Activated T-cell treated with anti-CD3 and anti-CD28 coated beads for 1 hour (primary cell): Measurements from ENCODE around the gene OXCT2.
A peak's percentile ranks its signal among the peaks of the same experiment; 100 is the strongest.
"Not testable (repeated sequence)": the region's sequence is repeated elsewhere in the genome, so short reads cannot be mapped to it uniquely, and the experiment has no call there.

Experiments used
- DNase-seq: peaks from one replicate; pipeline ENCODE4 v3.0.0-alpha.2; 2020; ENCODE audit warnings: low read depth

OXCT2 gene

DNA sequence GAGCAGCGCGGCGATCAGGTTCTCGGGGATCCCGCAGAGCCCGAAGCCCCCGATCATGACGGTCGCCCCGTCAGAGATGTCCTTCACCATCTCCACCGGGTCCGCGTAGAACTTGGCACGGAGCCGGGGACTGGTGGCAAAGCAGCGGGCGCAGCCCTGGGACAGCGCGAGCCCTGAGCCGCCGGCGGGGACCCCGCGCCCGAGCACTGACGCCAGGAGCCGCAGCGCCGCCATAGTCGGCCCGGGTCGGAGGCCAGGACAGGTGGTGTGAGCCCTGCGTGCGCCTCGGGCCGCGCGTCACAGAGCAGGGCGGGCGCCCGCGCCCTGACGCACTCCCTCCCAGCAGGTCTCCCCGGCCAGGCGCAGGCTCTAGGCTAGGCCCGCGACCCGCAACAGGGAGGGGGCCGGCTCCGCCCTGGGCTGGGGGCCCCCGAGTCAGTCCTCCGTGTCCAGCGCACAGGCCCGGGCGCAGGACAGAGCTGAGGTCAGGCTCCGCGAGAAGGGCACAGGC is at the start of gene OXCT2:
OXCT2 (minus strand) TSS at position 327 of the 511 bp plus-strand sequence; CDS start at position 234, 93 bp downstream.
- not testable (repeated sequence) for DNase-seq

DNA sequence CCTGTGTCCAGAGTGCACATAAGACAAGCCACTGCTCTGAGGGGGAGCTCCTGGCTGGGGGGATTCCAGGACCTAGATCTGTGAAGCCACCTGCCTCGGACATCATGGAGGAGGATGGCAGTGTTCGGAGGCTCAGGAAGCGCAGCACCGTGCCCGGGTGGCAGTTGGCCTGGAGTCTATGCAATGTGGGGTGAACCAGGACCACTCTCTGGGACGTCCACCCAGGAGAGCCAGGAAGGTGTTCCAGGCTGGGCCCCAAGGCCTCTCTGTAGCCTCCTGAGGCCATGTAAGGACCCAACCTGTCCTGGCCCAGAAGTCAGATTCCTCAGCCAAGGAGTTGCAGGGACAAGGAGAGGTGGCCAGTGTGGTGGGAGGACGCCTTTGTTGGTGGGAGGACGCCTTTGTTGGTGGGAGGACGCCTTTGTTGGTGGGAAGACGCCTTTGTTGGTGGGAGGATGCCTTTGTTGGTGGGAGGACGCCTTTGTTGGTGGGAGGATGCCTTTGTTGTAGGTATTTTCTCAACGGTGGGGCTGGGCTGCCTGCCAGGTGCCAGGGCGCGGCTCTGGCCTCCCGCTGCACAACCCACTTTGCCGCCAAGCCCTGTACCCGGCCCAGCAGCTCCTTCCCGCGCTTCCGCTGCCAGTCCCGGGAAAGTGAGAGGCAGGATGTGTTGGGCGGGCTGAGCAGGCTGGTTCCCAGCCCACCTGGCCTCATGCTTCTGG is 48.1 kb upstream of the OXCT2 start:
- DNase-seq: no peak

DNA sequence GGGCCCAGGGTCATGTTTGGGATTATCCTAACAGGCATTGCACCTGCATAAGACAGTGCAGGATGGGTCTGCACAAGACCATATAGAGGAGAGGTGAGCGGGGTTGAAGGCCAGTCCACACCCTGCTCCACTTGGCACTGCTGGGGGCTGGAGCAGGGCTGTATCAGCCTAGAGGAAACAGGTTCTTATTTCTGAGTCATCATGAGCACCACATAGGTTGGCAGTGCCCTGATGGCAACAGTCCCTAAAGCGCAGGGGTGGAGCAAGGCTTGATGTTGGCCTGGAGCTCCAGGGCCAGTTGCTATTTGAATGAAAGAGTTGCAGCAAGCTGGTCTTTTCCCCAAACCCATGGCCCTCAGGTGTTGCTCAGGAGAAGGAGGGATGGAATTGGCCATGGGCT is 47.3 kb upstream of the OXCT2 start:
- DNase-seq: no peak

DNA sequence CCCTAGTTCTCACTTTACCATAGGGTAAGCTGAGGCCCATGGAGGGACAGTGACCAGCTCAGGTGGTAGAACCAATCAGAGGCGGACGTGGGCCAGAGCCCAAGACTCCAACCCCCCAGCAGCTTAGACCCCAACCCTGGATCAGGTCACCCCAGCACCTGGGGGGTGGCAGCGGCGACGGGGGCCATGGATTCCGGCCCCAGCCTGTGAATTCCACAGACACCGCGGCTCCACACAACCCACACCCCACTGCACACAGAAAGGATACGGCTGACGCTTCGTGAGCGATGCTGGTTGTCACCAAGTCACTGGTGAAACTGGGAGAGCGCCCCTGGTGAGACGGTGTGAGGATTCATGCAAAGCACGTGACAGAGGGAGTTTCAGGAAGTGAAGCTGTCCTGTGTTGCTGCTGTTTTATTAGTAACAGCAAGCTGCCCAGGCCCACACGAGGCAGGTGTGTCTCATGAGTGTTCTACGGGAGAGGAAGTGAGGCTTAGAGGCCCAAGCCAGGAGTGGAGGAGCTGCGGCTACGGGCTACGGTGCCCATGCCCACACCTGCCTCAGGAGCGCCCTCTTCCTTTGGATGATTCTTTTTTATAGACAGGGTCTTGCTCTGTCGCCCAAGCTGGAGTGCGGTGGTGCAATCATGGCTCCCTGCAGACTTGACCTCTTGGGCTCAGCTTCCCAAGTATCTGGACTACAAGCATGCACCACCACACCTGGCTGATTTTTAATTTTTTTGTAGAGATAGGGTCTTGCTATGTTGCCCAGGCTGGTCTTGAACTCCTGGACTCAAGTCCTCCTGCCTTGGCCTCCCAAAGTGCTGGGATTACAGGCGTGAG is 46.2 kb upstream of the OXCT2 start:
- DNase-seq: peak; percentile 39

DNA sequence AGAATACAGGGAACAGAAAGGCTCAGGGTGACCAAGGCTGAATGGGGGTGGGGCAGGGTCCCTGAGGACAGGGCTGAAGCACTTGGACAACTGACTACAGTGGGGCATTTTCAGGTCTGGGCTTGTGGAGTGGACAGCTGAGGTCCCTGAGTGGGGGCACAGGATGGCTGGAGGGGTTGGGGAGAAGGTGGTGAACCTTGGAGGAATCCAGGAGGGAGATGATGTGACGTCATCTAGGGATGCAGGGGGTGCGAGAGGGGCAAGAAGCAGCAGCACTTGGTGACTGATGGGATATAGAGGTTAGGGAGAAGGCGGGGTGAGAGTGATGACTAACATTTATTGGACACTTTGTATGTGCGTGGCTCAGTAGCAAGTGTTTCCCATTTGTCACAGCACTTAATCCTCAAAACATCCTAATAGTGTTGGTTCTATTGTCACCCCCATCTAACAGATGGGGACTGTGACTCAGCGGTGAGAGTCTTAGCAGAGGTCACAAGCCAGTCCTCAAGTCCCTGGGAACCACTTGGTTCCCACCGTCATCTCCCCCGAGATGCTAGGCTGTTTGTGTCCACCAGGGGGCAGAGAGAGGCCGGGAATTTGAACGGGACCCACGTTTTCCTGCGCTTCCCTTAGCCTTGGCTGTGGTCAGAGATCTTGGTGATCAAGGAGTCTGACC is 45.4 kb upstream of the OXCT2 start:
- DNase-seq: peak; percentile 4

DNA sequence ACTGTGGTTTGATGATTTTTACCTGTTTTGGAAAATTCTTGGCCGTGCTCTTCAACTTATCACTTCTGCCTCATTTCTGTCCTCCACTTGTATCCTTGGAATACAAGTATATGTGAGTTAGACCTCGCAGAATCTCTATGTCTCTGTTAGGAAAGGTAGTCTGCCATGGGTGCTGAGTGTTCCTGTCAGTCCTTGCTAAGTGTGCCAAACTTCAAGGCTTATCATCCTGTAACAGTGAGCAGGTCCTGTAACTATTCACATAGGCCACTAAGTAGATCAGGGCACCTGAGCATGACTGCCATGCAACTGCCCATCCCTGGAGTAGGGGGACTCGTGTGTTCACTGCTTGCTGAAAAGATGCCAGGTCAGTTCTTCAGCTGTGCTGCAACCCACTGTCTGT is 41.8 kb upstream of the OXCT2 start:
- no peak for DNase-seq

DNA sequence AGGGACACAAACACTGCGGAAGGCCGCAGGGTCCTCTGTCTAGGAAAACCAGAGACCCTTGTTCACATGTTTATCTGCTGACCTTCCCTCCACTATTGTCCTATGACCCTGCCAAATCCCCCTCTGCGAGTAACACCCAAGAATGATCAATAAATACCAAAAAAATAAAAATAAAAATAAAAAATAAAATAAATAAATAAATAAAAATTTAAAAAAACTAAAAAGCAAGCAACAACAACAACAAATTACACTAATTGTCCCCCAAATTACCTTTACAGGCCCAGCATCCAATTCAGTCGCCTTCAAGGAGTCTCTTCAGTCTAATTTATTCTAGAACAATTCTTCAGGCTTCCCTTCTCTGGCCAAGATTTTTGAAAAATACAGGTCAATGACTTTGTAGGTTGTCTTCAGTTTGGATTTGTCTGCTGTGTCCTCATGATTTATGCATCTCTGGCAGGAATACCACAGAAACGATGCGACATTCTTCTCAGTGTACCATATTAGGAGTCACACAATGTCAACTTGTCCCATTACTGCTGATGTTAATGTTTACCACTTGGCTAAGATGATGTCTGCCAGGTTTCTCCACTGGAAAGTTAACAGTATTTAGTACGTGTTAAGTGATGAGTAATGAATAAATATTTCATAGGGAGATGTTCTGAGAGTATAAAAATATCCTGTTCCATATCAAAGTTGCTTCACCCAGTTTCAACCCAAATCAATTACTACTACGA is 37.8 kb upstream of the OXCT2 start:
- no peak for DNase-seq

DNA sequence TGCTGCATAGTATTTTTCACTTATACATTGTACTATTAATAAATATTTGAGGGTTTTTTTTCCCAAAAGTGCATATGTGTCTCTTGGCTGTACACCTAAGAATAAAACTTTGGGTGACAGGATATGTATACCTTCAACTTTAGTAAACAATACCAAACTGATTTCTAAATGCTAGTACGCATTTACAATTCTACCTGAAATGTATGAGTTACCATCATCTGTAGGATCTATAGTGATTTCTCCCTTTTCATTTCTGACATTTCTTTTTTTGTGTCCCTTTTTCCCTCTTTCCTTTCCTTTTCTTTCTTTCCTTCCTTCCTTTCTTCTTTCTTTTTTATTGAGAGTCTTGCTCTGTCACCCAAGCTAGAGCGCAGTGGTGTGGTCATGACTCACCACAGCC is 34.2 kb upstream of the OXCT2 start:
- no peak for DNase-seq

DNA sequence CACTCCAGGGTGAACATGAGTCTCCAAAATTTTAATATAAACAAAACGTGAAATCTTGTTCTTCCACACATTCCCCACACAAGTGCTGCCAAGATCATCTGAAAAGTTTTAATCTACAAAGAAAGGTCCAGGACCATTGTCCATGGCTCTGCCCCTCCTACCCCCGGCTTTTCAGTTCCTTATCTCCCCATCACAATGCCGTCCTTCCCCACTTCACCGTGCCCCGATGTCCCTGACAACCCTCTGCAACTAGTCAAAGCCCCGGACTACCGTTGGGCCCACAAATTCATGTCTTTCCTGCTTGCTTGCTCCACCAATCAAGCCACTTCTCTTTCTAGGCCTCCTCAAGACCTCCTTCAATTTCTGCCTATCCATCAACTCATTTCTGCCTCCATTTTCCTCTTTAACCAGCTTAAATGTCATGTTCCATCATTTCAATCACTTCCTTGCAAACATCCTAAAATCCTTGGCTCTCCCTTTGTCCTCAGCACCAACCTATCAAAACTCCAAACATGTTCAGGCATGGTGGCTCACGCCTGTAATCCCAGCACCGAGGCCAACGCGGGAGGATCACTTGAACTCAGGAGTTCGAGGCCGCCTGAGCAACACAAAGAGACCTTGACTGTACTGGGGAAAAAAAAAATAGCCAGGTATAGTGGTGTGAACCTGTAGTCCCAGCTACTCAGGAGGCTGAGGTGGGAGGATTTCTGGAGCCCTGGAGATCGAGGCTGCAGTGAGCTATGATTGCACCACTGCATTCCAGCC is 31.5 kb upstream of the OXCT2 start:
- DNase-seq: no peak

DNA sequence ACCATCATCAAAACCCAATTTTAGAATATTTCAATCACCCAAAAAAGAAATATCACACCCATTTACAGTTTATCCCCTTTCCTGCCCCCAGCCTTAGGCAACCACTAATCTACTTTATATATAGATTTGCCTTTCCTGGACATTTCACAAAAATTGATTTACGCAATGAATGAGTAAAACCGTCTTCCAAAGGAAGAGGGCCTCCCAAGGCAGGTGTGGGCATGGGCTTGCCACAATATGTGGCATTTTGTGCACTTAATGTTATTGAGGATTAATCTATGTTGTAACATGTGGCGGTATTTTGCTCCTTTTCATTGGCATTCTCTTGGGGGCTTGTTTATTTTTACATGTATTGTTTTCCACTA is 29.3 kb upstream of the OXCT2 start:
- DNase-seq: no peak

DNA sequence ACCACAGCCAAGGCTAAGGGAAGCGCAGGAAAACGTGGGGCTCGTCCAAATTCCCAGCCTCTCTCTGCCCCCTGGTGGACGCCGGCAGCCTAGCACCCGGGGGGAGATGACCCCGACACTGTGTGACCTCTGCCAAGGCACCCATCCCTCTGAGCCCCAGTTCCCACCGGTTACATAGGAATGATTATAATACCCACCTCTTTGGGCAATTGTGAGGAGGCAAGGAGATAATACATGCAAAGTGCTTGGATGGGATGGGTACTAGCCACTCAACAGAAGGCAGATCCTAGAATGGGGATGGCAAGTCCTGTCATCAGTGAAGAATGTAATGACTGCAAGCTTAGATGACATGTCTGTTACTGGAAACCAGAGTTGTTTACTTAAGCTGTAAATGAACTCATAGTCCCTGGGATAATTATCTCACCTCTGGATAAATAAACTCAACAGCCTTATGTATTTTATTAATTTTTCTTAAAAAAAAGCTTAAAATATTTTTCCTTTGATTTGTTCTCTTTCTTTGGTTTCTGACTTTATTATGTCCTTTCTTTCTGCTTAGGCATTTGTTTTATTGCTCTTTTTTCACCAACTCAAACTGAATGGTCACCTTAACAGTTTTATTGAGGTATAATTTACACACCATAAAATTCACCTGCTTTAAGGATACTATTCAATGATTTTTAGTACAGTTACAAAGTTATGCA is 28.8 kb upstream of the OXCT2 start:
- peak; percentile 65 for DNase-seq

DNA sequence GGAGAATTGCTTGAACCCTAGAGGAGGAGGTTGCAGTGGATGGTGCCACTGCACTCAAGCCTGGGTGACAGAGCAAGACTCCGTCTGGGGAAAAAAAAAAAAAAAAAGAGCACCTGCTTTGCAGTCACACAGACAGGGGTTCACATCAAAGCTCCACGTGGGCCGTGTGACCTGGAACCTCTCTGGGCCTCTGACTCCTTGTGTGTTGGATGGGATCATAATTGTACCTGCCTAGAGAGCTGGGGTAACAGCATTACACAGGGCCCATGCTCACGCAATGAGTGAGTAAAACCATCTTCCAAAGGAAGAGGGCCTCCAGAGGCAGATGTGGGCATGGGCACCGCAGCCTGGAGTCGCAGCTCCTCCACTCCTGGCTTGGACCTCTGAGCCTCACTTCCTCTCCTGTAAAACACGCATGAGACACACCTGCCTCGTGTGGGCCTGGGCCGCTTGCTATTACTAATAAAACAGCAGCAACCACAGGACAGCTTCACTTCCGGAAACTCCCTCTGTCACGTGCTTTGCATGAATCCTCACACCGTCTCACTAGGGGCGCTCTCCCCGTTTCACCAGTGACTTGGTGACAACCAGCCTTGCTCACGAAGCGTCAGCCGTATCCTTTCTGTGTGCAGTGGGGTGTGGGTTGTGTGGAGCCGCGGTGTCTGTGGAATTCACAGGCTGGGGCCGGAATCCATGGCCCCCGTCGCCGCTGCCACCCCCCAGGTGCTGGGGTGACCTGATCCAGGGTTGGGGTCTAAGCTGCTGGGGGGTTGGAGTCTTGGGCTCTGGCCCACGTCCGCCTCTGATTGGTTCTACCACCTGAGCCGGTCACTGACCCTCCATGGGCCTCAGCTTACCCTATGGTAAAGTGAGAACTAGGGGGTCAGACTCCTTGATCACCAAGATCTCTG is 28.0 kb upstream of the OXCT2 start:
- DNase-seq: peak; percentile 76

DNA sequence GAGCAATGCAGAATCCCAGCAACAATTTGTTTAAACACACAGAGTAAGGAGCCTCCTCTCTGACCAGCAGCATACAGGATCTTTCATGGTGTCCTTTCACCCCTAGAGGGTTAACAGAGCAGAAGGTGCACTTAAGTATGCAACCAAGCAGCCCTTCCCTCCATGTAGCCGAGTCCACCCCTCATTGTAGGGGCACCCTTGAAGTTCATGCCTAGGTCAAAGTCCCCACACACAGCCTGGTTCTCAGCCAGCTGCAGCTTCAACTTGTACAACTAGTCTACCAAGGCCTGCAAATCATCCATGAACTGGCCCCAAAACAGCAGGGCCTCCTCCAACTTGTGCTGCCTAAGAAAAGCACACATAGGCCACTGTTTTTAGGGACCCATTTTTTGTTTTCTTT is 24.5 kb upstream of the OXCT2 start:
- DNase-seq: no peak

DNA sequence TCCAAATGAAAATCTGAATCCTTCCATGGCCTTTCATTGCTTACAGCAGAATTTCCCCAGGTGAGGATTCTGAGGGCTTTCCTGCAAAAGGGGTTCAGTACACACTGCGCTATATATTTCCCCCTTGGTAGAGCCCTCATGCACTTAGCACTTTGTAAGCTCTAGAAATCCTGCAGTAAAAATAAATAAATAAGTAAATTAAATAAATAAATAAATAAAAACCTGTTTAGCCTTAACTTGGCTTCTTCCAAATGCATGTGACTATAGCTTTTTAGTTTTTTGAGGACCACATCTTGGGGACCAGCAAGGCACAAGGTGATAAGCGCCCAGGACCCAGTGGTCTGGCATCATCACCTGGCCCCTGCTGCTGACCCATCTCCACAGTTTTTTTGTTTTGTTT is 20.7 kb upstream of the OXCT2 start:
- no peak for DNase-seq

DNA sequence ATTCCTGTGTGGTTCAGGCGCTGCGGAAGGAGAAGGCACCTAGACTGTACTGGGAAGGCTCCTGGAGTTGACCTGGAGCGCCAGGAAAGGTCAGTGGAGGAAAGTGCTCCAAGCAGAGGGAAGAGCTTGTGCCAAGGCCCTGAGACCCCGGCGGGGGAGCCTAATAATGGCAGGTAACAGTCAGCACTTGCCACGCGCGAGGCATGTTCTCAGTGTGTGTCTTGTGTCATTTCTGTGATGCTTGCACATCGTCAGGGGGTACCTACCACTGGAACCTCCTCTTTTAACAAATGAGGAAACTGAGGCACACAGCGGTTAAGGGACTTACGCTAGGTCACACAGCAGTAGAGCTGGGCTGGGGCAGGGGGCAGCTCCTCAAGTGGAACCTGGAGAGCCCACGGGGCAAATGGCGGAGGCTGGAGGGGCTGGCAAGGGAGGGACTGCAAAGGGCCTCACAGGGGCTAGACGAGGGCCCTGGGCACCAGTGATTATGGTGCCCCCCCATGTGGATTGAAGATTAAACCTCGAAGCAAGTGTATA is 18.5 kb upstream of the OXCT2 start:
- no peak for DNase-seq

DNA sequence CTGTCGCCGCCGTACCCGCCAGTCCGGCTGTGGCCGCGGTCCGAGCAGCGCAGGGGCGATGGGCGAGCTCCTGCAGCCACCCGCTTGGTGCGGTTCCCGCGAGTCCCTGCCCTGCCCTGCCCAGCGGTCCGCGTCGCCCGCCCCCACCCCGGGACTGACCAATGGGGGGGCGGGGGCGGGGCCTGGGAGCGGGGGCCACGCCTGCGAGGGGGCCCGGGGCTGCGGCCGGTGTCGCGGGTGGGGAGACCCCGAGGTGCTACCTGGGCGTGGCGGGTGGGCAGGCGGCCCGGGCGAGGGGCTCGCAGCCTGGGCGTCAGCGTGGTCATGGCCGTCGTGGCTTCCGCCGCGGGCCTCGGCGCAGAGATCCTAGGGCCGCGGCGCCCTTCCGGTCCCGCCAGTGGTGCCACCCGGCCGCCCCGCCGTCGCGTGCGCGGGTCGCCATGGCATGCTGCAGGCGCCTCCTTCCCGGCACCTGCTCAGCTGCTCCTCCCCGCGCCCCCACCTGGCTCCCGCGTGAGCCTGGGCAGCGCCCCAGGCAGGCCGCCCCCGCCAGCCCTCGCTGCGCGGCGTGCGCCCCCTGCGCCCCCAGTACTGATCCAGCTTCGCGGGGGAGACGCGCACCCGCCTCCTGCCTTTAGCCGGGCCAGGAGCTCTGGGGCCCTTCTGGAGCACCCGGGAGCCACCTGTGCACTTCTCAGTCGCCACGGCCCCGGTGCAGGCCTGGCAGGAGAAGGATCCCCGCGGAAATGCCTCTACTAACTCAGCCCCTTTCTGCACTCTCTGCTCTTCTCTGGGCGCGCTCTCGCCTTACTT is 17.8 kb upstream of the OXCT2 start, which contains the start of gene BMP8B:
BMP8B (minus strand) TSS at position 108 of the 813 bp plus-strand sequence. CDS start 380 bp downstream, outside the sequence.
- DNase-seq: peak; percentile 17

DNA sequence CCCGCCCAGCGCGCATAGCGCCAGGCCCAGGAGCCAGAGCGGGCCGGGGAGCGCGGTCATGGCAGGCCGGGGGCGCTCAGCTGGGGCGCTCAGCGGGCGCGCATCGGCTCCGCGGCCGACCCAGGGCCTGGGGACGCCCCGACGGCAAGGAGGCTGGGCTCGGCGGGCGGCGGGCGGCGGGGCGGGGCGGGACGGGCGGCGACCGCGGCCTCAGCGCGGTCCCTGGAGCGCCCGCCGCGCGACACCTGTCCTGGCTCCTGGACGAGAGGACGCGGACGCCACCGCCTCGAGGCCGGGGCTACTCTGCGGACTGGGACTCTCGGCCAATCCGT is 17.2 kb upstream of the OXCT2 start:
- DNase-seq: no peak

DNA sequence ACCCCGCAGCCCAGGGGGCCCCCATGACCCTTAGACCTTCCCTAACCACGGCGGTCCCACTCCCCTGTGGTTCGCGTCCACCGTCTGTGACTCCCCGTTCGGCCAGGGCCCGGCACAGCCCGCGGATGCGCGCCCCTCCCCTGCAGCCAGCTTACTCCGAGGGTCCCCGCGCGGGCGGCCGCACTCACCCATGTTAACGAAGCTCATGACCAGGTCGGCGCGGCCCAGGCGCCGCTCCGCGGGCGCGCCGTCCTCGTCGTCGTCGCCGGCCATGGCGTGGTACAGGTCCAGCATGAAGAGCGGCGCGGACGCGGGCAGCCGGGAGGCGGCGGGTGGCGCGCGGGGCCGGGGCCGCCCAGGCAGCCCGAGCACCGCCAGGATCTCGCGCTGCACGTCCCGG is 16.8 kb upstream of the OXCT2 start:
- DNase-seq: not testable (repeated sequence)
